ENCODE results near the gene ELMOD3.

The ELMOD3 gene

GRCh38 chr2:85422072-85422457 is 67.5 kb downstream of the ELMOD3 start:
- Histone ChIP-seq H3F3A (ENCODE audit: insufficient read depth, low read length) (peaks cover 5% of the 10 kb centered on the region; the same call in 1 of the 2 replicates), H3K27me3 (replicated peaks; ENCODE audit: insufficient read depth, low read length) (no peaks in the 10 kb centered on the region), H3K79me2 (ENCODE audit: low read length) (no peaks in the 10 kb centered on the region), H3K9me2 (replicated peaks; ENCODE audit: insufficient read depth, low read length) (no peaks in the 10 kb centered on the region), H3K9ac (ENCODE audit: low read length) (no peak overlapping the region), H4K20me1 (ENCODE audit: insufficient read depth, low read length) (no peaks in the 10 kb centered on the region), H3K27ac (ENCODE audit: low read length) (no peak overlapping the region), H3K36me3 (replicated peaks; ENCODE audit: insufficient read depth, low read length) (no peaks in the 10 kb centered on the region), H3K4me2 (ENCODE audit: low read depth, low read length) (no peak overlapping the region), H3K4me1 (ENCODE audit: low read length) (peaks cover 5% of the 10 kb centered on the region), H3K4me3 (ENCODE audit: low read length) (no peak overlapping the region), H2AFZ (ENCODE audit: low read length) (no peak overlapping the region), H3K9me3 (replicated peaks; ENCODE audit: insufficient read depth, low read length) (no peaks in the 10 kb centered on the region)
- TF ChIP-seq EZH2phosphoT487 (IDR thresholded peaks at IDR 0.05; ENCODE audit: low read length) = no peak
- no peak for TF ChIP-seq EZH2 (optimal IDR thresholded peaks at IDR 0.05; ENCODE audit: low read depth, low read length)
- TF ChIP-seq, protein P1, sequence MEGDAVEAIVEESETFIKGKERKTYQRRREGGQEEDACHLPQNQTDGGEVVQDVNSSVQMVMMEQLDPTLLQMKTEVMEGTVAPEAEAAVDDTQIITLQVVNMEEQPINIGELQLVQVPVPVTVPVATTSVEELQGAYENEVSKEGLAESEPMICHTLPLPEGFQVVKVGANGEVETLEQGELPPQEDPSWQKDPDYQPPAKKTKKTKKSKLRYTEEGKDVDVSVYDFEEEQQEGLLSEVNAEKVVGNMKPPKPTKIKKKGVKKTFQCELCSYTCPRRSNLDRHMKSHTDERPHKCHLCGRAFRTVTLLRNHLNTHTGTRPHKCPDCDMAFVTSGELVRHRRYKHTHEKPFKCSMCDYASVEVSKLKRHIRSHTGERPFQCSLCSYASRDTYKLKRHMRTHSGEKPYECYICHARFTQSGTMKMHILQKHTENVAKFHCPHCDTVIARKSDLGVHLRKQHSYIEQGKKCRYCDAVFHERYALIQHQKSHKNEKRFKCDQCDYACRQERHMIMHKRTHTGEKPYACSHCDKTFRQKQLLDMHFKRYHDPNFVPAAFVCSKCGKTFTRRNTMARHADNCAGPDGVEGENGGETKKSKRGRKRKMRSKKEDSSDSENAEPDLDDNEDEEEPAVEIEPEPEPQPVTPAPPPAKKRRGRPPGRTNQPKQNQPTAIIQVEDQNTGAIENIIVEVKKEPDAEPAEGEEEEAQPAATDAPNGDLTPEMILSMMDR (IDR thresholded peaks at IDR 0.05; ENCODE audit: low read length) = no peak
- DNase-seq = no peak

GRCh38 chr2:85423525-85423924 is 69.0 kb downstream of the ELMOD3 start:
- no peaks in the 10 kb centered on the region for H3K9me2 ChIP-seq (replicated peaks; ENCODE audit: insufficient read depth, low read length)
- H2AFZ ChIP-seq (ENCODE audit: low read length) = no peak overlapping the region
- no peaks in the 10 kb centered on the region for H4K20me1 ChIP-seq (ENCODE audit: insufficient read depth, low read length)
- DNase-seq = peak; percentile 17
- no peaks in the 10 kb centered on the region for H3K36me3 ChIP-seq (replicated peaks; ENCODE audit: insufficient read depth, low read length)
- TF ChIP-seq EZH2 (optimal IDR thresholded peaks at IDR 0.05; ENCODE audit: low read depth, low read length) (no peak), EZH2phosphoT487 (IDR thresholded peaks at IDR 0.05; ENCODE audit: low read length) (no peak)
- TF ChIP-seq, protein P1 (IDR thresholded peaks at IDR 0.05; ENCODE audit: low read length) = no peak
- no peak overlapping the region for H3K4me3 ChIP-seq (ENCODE audit: low read length)
- no peaks in the 10 kb centered on the region for H3K9me3 ChIP-seq (replicated peaks; ENCODE audit: insufficient read depth, low read length)
- H3K4me1 ChIP-seq (ENCODE audit: low read length) = peaks cover 5% of the 10 kb centered on the region
- no peak overlapping the region for H3K27ac ChIP-seq (ENCODE audit: low read length)
- H3K4me2 ChIP-seq (ENCODE audit: low read depth, low read length) = no peak overlapping the region
- no peaks in the 10 kb centered on the region for H3K27me3 ChIP-seq (replicated peaks; ENCODE audit: insufficient read depth, low read length)
- H3K9ac ChIP-seq (ENCODE audit: low read length) = no peak overlapping the region
- H3K79me2 ChIP-seq (ENCODE audit: low read length) = no peaks in the 10 kb centered on the region
- H3F3A ChIP-seq (ENCODE audit: insufficient read depth, low read length) = peaks cover 5% of the 10 kb centered on the region; the same call in 1 of the 2 replicates

- no peaks in the 10 kb centered on the region for H3K9me2 ChIP-seq (replicated peaks; ENCODE audit: insufficient read depth, low read length)
- no peak overlapping the region for H3K27ac ChIP-seq (ENCODE audit: low read length)
- H3K79me2 ChIP-seq (ENCODE audit: low read length) = no peaks in the 10 kb centered on the region
- H4K20me1 ChIP-seq (ENCODE audit: insufficient read depth, low read length) = no peaks in the 10 kb centered on the region
- no peak overlapping the region for H2AFZ ChIP-seq (ENCODE audit: low read length)
- H3K9me3 ChIP-seq (replicated peaks; ENCODE audit: insufficient read depth, low read length) = no peaks in the 10 kb centered on the region
- no peak overlapping the region for H3K4me2 ChIP-seq (ENCODE audit: low read depth, low read length)
- H3F3A ChIP-seq (ENCODE audit: insufficient read depth, low read length) = no peaks in the 10 kb centered on the region
- H3K4me1 ChIP-seq (ENCODE audit: low read length) = no peaks in the 10 kb centered on the region
- H3K36me3 ChIP-seq (replicated peaks; ENCODE audit: insufficient read depth, low read length) = no peaks in the 10 kb centered on the region
- TF ChIP-seq, protein P1 (IDR thresholded peaks at IDR 0.05; ENCODE audit: low read length) = no peak
- TF ChIP-seq EZH2phosphoT487 (IDR thresholded peaks at IDR 0.05; ENCODE audit: low read length) = no peak
- no peak for TF ChIP-seq EZH2 (optimal IDR thresholded peaks at IDR 0.05; ENCODE audit: low read depth, low read length)
- no peak for DNase-seq
- H3K4me3 ChIP-seq (ENCODE audit: low read length) = no peak overlapping the region
- H3K9ac ChIP-seq (ENCODE audit: low read length) = no peak overlapping the region
- H3K27me3 ChIP-seq (replicated peaks; ENCODE audit: insufficient read depth, low read length) = no peaks in the 10 kb centered on the region
Measured at GRCh38 chr2:85425588-85425987, 71.0 kb downstream of the ELMOD3 start.
